Small intestine (tissue), 7 donors: ENCODE measurements around the gene DPH1. TPM values are rescaled to one million over a fixed set of nuclear protein-coding genes. Genes with fewer than 3 reads are reported as not detected.

Experiments
- DNase-seq, 2 donors: peaks; one replicate each; pipeline versions ENCODE4 v3.0.0 to v3.0.0-alpha.2; 2013
- FAIRE-seq: peaks from 2 replicates; lab custom pipeline; 2012; peaks lifted over from hg19 to GRCh38; lab: Jason Lieb, UNC
- H3K27ac ChIP-seq, 3 donors: one replicate each; pipeline ENCODE4 v1.5.1; 2013; ENCODE audit warnings: low read length in 2 of 3, mild to moderate bottlenecking in 2 of 3, control low read depth in 1 of 3, inconsistent platforms in 1 of 3, low read depth in 1 of 3, moderate library complexity in 1 of 3
- H3K27me3 ChIP-seq, 3 donors: one replicate each; pipeline ENCODE4 v1.6.1; 2013; ENCODE audit warnings: low read length in 3 of 3, inconsistent platforms in 1 of 3; ENCODE audit not compliant: control insufficient read depth in 3 of 3, insufficient read depth in 3 of 3
- H3K36me3 ChIP-seq, 3 donors: one replicate each; pipeline ENCODE4 v1.6.1; 2013; ENCODE audit warnings: low read length in 3 of 3, inconsistent platforms in 1 of 3, low read depth in 1 of 3, mild to moderate bottlenecking in 1 of 3, moderate library complexity in 1 of 3; ENCODE audit not compliant: control insufficient read depth in 3 of 3, insufficient read depth in 2 of 3
- H3K4me1 ChIP-seq, 3 donors: one replicate each; pipeline ENCODE4 v1.6.1; 2013; ENCODE audit warnings: low read length in 2 of 3, inconsistent platforms in 1 of 3, low read depth in 1 of 3, mild to moderate bottlenecking in 1 of 3, moderate library complexity in 1 of 3; ENCODE audit not compliant: control insufficient read depth in 3 of 3, insufficient read depth in 2 of 3
- H3K4me3 ChIP-seq, 3 donors: one replicate each; pipeline ENCODE4 v1.5.1; 2013; ENCODE audit warnings: low read length in 3 of 3, control low read depth in 1 of 3, inconsistent platforms in 1 of 3, low read depth in 1 of 3, mild to moderate bottlenecking in 1 of 3, moderate library complexity in 1 of 3
- H3K9me3 ChIP-seq, 2 donors: one replicate each; pipeline ENCODE4 v1.6.1; 2013; ENCODE audit warnings: low read depth in 1 of 2, low read length in 1 of 2; ENCODE audit not compliant: control insufficient read depth in 2 of 2, insufficient read depth in 1 of 2
- WGBS, 3 donors: extraction: QIAGEN DNeasy Blood & Tissue Kit; methylation state at CpG; one replicate each; pipeline ENCODE4 v1.1.7; 2013; 5-methylcytosine and 5-hydroxymethylcytosine counted together
- polyA plus RNA-seq, 4 donors: library from polyadenylated mRNA; stranded (reverse) in 3 of 4; unstranded in 1 of 4; fragments of 200-250 nt in 3 of 4; fragments of 120-200 nt in 1 of 4; gene quantifications; one replicate each; pipeline versions ENCODE4 v1.2.1 to v1.2.3, GENCODE V29; 2013
- donor health status: healthy with polysubstance abuse.
- donor health status: control.
- donor health status: control.
- donor health status: Bipolar disorder and iron deficiency.
- donor health status: healthy.

The DPH1 gene
- polyA plus RNA-seq, 4 donors, result 11.6 to 40.2 (median 15.8) TPM

GRCh38 chr17:2057175-2057759 is 27.3 kb downstream of the DPH1 start:
- Histone ChIP-seq H3K9me3 (peaks cover 0 to 2% of the 10 kb centered on the region in 2 donors), H3K36me3 (peaks cover 3 to 46% (median 8%) of the 10 kb centered on the region in 3 donors), H3K27me3 (peaks cover 2 to 55% (median 9%) of the 10 kb centered on the region in 3 donors), H3K4me3 (peak overlapping the region in 2 of 3 donors; percentile 22 to 75), H3K27ac (peak overlapping the region in 2 of 3 donors; percentile 72 to 89), H3K4me1 (peaks cover 0 to 45% (median 5%) of the 10 kb centered on the region in 3 donors)
- FAIRE-seq (no peak), DNase-seq (peak in 1 of 2 donors; percentile 57)
- 1 to 10% (median 4%) methylated on average over 46 to 81 of the region's 81 CpGs for WGBS, 3 donors

- FAIRE-seq, result no peak
- Histone ChIP-seq H3K27me3 (peaks cover 2 to 53% (median 9%) of the 10 kb centered on the region in 3 donors), H3K4me1 (peaks cover 0 to 48% (median 5%) of the 10 kb centered on the region in 3 donors), H3K9me3 (peaks cover 0 to 2% of the 10 kb centered on the region in 2 donors), H3K27ac (peak overlapping the region; percentile 63 to 89 (median 72)), H3K4me3 (peak overlapping the region in 2 of 3 donors; percentile 35 to 75), H3K36me3 (peaks cover 3 to 53% (median 8%) of the 10 kb centered on the region in 3 donors)
- peak in 1 of 2 donors; percentile 69 for DNase-seq
- 10 to 20% (median 10%) methylated on average over 86 to 98 of the region's 98 CpGs for WGBS, 3 donors
Observed at GRCh38 chr17:2057760-2058585, 28.0 kb downstream of the DPH1 start.

GRCh38 chr17:2058586-2059546 is 28.9 kb downstream of the DPH1 start:
- H3K4me3 ChIP-seq, result peak overlapping the region; percentile 26 to 75 (median 35)

GRCh38 chr17:2059547-2060384 is 29.8 kb downstream of the DPH1 start:
- Histone ChIP-seq H3K36me3 (peaks cover 5 to 70% (median 8%) of the 10 kb centered on the region in 3 donors), H3K4me1 (peaks cover 0 to 44% (median 2%) of the 10 kb centered on the region in 3 donors), H3K27me3 (peaks cover 2 to 35% (median 7%) of the 10 kb centered on the region in 3 donors), H3K27ac (peak overlapping the region; percentile 63 to 89 (median 67)), H3K4me3 (peak overlapping the region in 2 of 3 donors; percentile 17 to 75), H3K9me3 (no peaks in the 10 kb centered on the region)
- FAIRE-seq, result no peak
- DNase-seq, result no peak
- 62 to 73% (median 69%) methylated on average over 21 of the region's 21 CpGs for WGBS, 3 donors

More at GRCh38 chr17:2058586-2059546, 28.9 kb downstream of the DPH1 start:
- peaks cover 2 to 44% (median 7%) of the 10 kb centered on the region in 3 donors for H3K27me3 ChIP-seq
- H3K4me1 ChIP-seq, result peaks cover 0 to 45% (median 5%) of the 10 kb centered on the region in 3 donors
- H3K27ac ChIP-seq, result peak overlapping the region; percentile 63 to 89 (median 72)
- FAIRE-seq (no peak), DNase-seq (peak; percentile 76 to 87)
- WGBS, 3 donors, result 6 to 13% (median 12%) methylated on average over 52 to 78 of the region's 78 CpGs
- no peaks in the 10 kb centered on the region for H3K9me3 ChIP-seq
- H3K36me3 ChIP-seq, result peaks cover 5 to 61% (median 8%) of the 10 kb centered on the region in 3 donors

GRCh38 chr17:2060385-2060658 is 30.4 kb downstream of the DPH1 start:
- peaks cover 2 to 35% (median 7%) of the 10 kb centered on the region in 3 donors for H3K27me3 ChIP-seq
- DNase-seq (no peak), FAIRE-seq (no peak)
- peak overlapping the region; percentile 63 to 89 (median 67) for H3K27ac ChIP-seq
- H3K4me1 ChIP-seq, result peaks cover 0 to 48% (median 2%) of the 10 kb centered on the region in 3 donors
- WGBS, 3 donors, result 73 to 91% (median 88%) methylated on average over 6 of the region's 6 CpGs
- peaks cover 5 to 76% (median 8%) of the 10 kb centered on the region in 3 donors for H3K36me3 ChIP-seq
- no peaks in the 10 kb centered on the region for H3K9me3 ChIP-seq
- H3K4me3 ChIP-seq, result peak overlapping the region in 1 of 3 donors; percentile 17

- Histone ChIP-seq H3K4me1 (peaks cover 0 to 53% (median 4%) of the 10 kb centered on the region in 3 donors), H3K27me3 (peaks cover 2 to 35% (median 7%) of the 10 kb centered on the region in 3 donors), H3K4me3 (no peak overlapping the region), H3K9me3 (no peaks in the 10 kb centered on the region), H3K27ac (peak overlapping the region; percentile 63 to 89 (median 67)), H3K36me3 (peaks cover 5 to 81% (median 8%) of the 10 kb centered on the region in 3 donors)
- 68 to 86% (median 72%) methylated on average over 21 of the region's 21 CpGs for WGBS, 3 donors
- FAIRE-seq (no peak), DNase-seq (no peak)
Observed at GRCh38 chr17:2060681-2061440, 30.9 kb downstream of the DPH1 start.
